Stimulated activated CD8-positive, alpha-beta memory T cell treated with anti-CD3 and anti-CD28 coated beads, Interleukin-7, amount 100 ng/mL, for 48 hours (primary cell): ENCODE measurements around the gene SAPCD2.
A peak's percentile ranks its signal among the peaks of the same experiment; 100 is the strongest.

Experiments
- DNase-seq, 2 donors: peaks; one replicate each; pipeline ENCODE4 v3.0.0-alpha.2; 2020; ENCODE audit warnings: low read depth in 1 of 2; ENCODE audit errors: extremely low read depth in 1 of 2

Gene SAPCD2

DNA sequence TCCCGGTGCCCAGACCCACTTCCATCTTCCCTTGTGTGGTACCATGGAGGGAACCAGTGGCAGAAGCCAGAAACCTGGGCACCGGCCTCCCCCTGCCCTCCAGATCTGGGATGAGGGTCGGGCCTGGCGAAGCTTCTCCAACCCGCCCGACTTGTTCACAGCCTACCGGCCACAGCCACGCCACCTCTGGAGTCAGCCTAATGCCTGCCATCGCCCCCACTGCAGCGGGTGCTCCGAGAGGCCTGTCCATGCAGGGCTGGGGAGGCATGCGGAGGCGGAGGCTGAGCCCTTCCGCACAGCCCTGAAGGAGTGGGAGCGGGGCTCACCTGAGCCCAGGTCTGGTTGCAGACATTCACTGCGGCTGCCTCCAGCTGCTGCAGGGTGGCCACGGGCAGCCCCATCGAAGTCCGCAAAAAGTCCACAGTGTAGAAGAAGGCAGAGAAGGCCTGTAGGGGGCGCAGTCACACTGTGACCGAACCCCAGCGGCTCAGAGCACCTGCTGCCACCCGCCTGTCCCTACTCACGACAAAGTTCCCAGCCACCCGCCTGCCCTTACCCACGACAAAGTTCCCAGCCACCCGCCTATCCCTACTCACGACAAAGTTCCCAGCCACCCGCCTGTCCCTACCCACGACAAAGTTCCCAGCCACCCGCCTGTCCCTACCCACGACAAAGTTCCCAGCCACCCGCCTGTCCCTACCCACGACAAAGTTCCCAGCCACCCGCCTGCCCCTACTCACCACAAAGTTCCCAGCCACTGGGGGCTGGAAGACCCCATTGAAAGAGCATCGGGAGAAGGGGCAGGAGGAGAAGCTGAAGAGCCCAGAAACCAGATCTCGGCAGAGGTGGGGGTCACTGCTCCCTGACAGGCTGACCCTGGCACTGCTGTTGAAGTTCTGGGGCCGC, 20.6 kb downstream of the SAPCD2 start:
- DNase-seq = peak in 1 of 2 donors; percentile 53

DNA sequence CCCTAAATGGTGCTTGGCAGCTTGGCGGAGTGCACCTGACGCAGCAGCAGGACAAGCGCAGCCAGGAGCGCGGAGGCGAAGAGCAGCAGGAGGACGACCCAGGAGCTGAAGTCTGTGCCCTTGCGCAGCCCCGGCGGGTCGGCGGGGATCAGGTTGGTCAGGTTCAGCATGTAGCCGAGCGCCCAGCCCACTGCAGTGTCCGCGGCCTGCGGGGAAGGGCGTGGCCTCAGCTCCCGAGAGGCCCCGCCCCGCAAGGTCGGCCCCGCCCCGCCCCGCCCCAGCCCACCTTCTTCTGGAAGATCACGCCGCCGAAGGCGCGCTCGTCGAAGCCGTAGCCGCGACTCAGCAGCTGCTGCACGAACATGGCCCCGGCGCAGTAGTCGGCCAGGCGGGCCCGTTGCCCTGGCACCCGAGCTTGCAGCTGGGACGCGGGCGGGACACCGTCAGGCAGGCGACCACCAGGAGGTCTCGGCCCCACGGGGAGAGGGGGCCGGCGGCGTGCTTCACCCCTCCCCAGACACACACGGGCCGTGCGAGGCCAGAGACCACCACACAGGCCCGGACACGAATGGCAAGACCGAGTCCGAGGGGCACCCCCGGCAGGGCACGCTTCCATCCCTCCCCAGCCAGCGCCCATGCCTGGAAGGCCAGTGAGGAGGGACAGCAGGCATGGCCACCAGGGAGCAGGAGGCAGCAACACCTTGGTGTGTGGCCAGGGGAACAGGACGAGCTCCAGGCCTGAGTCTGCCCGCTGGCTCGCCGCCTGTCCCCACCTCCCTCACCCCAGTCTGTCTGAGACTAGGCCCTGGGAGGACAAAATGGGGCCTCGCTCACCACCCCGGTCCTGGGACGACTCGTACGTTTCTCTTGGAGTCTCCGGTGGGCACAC, 21.5 kb downstream of the SAPCD2 start:
- no peak for DNase-seq

DNA sequence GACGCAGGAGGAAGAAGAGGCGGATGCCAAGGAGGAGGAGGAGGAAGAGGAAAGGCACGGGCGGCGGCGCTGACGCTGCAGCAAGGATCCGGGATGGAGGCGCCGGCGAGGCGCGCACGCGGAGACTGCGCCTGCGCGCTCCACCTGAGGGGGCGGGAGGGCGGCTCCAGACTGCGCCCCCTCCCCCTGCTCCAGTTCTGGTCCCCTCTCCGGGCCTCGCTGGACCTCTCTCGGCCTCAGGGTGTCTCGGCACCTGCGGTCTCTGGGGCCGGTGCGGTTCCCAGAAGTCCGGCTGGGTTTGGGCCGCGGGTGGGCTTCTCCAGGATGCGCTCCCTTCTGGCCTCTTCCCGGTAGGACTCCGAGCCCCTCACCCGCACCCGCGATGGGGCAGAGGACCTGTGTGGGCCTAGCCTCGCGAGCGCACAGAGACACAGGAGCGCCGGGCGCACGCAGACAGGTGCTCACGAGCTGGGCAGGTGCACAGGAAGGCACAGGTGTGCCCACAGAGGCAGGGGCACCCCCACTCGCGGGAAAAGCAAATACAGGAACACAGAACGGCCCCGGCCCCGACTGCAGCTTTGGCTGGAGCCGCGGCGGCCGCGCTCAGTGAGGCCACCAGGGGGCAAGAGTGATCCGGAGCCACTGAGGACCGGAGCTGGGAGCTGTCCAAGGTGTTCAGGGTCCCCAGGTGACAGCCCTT, 24.1 kb downstream of the SAPCD2 start, which contains the start of gene NPDC1:
Gene NPDC1, minus strand, starts transcription at position 90 of the 700 bp plus-strand sequence. CDS start 188 bp downstream, outside the sequence.
- DNase-seq = peak in 1 of 2 donors; percentile 71

DNA sequence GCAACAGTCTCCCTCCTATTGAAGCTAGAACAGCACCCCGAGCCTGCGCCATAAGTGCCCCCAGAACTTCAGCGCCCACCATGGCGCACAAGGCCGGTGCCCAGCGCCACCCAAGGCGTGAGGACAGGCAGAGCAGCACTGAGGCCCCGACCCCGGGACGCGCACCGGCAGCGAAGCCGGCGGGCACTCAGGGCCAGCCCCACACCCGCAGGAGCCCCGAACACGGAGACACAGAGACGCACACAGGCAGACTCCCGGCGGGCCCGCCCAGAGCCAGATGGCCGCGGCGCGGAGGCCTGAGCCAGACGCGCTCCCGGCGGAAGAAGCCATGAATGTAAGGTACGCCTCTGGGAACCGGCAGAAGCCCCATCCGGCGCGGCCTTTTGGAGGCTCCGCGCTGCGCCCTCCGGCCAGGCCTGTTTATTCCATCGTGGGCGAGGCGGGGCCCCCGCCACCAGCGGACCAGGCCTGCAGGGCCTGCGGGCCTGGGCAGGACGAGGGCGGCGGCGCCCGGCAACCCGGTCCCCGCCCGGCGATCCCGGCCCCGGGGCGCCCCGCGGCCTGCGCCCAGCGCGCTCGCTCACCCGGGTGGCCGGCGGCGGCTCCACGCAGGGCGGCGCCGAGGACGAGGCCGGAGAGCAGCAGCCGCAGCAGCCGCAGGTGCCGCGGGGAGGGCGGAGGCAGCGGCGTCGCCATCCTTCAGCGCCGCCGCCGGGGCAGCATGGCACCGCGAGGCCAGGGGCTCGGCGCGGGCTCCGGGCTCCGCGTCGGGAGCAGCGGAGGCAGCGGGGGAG, 24.9 kb downstream of the SAPCD2 start:
- DNase-seq = no peak

- DNase-seq = no peak
Observed at GRCh38 chr9:137044502-137045177, 25.7 kb downstream of the SAPCD2 start.

DNA sequence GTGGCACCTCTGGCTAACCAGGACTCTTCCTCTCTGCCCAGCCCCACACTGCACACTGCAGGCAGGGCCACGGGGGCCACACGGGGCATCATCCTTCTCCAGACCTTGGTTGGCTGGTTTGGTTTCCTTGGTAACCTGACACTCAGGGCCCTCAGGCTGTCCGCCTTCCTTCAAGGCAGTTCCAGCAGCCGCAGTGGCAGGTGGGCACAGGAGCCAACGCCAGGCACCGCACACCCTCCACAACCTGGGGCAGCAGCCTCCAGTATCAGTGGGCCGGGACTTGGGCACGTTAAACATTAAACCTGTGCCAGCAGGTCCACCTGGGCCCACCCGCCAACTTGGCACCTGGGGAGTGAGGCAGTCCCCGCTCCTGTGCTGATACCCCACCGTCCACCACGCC, 26.3 kb downstream of the SAPCD2 start:
- DNase-seq = no peak

- DNase-seq = no peak
Observed at GRCh38 chr9:137042751-137043727, 27.3 kb downstream of the SAPCD2 start.

- DNase-seq = no peak
Observed at GRCh38 chr9:137041124-137041523, 29.2 kb downstream of the SAPCD2 start.

DNA sequence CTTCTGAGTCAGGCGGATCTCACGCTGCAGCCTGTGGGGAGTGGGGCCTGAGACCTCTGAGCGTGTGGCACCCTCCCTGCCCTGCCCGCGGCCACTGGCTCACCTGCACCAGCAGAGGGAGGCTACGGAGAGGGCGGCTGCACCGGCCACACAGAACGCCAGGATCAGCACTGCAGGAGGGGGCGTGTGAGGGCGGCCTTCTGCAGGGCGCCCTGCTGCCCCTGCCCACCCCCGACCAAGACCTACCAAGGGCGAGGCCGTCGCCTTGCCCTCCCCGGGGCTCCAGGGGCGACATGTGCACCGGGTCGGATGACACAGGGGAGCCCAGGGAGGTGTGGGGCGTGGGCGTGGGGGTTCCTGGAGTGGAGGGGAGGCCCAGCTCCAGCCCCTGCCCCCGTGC, 29.8 kb downstream of the SAPCD2 start:
- no peak for DNase-seq

GRCh38 chr9:137039611-137040366, 30.6 kb downstream of the SAPCD2 start:
- no peak for DNase-seq

- DNase-seq = no peak
Observed at GRCh38 chr9:137038916-137039315, 31.4 kb downstream of the SAPCD2 start.

- DNase-seq = no peak
Observed at GRCh38 chr9:137037483-137037882, 32.9 kb downstream of the SAPCD2 start.

DNA sequence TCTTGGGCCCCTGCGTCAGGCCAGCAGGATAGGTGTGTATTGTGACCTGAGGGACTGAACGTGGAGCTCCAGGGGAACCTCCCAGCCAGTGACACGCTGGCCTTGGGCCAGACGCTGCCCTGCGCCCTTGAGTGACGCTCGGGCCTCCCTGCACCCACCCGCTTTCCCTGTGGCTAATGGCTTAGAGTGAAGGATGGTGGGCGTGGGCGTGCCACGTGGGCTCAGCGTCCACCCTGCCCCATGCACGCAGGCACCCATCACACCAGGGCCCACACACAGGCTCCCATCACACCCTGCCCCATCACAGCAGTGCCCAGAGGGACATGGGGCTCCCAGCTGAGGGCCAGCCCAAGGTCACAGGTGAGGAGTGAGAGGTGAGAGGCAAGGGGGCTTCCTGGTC, 33.3 kb downstream of the SAPCD2 start:
- no peak for DNase-seq

GRCh38 chr9:137035937-137036336, 34.4 kb downstream of the SAPCD2 start:
- no peak for DNase-seq

- DNase-seq = no peak
Observed at GRCh38 chr9:137035507-137035834, 34.9 kb downstream of the SAPCD2 start.

GRCh38 chr9:137034709-137035506, 35.4 kb downstream of the SAPCD2 start:
- peak; percentile 70 to 82 for DNase-seq
